ENCODE results near the gene ANO10.

ANO10 gene

DNA sequence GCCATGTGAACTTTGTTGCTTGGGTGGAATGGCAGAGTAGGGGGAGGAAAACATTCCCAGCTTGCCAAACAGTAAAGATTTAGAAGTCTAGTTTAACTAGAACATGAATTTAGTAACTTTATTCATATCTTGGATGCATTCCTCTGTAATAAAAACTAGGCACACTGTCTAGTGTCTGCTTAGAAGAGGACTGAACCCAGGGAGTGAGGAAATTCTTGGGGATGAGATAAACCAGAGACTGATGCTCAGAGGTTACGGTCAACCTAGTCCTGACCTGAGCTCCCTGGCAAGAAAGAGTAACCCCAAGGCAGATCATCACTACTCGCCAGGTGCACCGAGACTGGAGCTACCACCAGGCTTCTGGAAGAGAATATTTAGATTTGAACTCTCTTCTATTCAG lies 277.3 kb downstream of the ANO10 start:
- peaks cover 0 to 4% of the 10 kb centered on the region in 2 donors for H3K4me1 ChIP-seq (ENCODE audit: control insufficient read depth in 2 of 2, insufficient read depth in 1 of 2, low read depth in 1 of 2, low read length in 2 of 2)
- H3K4me3 ChIP-seq (ENCODE audit: low read length in 2 of 2) = no peak overlapping the region
- no CpG with 5 or more reads among the region's 3 CpGs for WGBS, 2 donors (ENCODE audit: extremely low coverage in 2 of 2, insufficient read length in 2 of 2, insufficient replicate concordance in 1 of 2)
- no peak overlapping the region for H3K4me2 ChIP-seq (ENCODE audit: insufficient read depth, low read length, poor library complexity, severe bottlenecking)
- H2BK15ac ChIP-seq (ENCODE audit: low read length) = no peak overlapping the region
- no peak overlapping the region for H3K14ac ChIP-seq (ENCODE audit: low read length)
- no peak overlapping the region for H4K91ac ChIP-seq (ENCODE audit: low read depth, low read length, poor library complexity)
- H2BK5ac ChIP-seq (ENCODE audit: low read length) = no peak overlapping the region
- H3K27me3 ChIP-seq (ENCODE audit: control insufficient read depth in 3 of 3, insufficient read depth in 3 of 3, low read depth in 1 of 3, low read length in 3 of 3) = no peaks in the 10 kb centered on the region
- no peak overlapping the region for H3K18ac ChIP-seq (ENCODE audit: low read length)
- peaks cover 21 to 96% of the 10 kb centered on the region in 2 donors for H3K36me3 ChIP-seq (replicated peaks in 1 of 2; ENCODE audit: control insufficient read depth in 2 of 2, insufficient read depth in 2 of 2, low read length in 2 of 2)
- H3K4ac ChIP-seq (ENCODE audit: low read length) = no peak overlapping the region
- no peaks in the 10 kb centered on the region for H3K79me1 ChIP-seq (ENCODE audit: low read depth, low read length)
- H3K9ac ChIP-seq (ENCODE audit: low read depth, low read length, poor library complexity) = no peak overlapping the region
- no peak for DNase-seq (ENCODE audit: low spot score)
- no peak overlapping the region for H2AFZ ChIP-seq (ENCODE audit: low read length)
- H3K9me3 ChIP-seq (replicated peaks in 1 of 2; ENCODE audit: control insufficient read depth in 2 of 2, insufficient read depth in 1 of 2, low read depth in 1 of 2, low read length in 2 of 2) = peaks cover 0 to 5% of the 10 kb centered on the region in 2 donors
- no peak overlapping the region for H2AK5ac ChIP-seq (ENCODE audit: low read depth, low read length)
- H3K23ac ChIP-seq (ENCODE audit: low read depth, low read length, poor library complexity) = no peak overlapping the region
- no peak overlapping the region for H2BK120ac ChIP-seq (ENCODE audit: low read depth, low read length)
- no peak overlapping the region for H3K27ac ChIP-seq (replicated peaks; ENCODE audit: low read length)
- H4K8ac ChIP-seq (ENCODE audit: low read depth, low read length) = no peak overlapping the region
- H2BK12ac ChIP-seq (ENCODE audit: low read length) = no peak overlapping the region

DNA sequence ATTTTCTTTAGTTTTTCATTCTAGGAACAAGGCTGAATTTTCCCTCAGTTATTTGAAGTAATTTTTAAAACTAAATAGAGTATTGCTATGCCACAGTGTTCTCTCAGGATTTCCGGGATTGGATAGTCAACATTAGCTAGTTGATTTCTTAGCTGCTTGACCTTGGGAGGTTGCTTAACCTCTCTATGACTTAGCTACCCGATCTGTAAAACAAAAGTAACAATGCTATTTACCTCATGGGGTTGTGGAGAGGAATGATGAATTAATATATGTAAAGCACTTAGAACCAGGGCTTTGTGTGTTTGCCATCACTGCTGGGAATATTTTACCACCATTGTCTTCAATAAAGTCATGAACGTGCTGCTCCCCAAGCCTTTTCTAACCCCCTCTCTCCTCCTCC lies 278.0 kb downstream of the ANO10 start:
- no peak overlapping the region for H2BK120ac ChIP-seq (ENCODE audit: low read depth, low read length)
- DNase-seq (ENCODE audit: low spot score) = no peak
- no peaks in the 10 kb centered on the region for H3K27me3 ChIP-seq (ENCODE audit: control insufficient read depth in 3 of 3, insufficient read depth in 3 of 3, low read depth in 1 of 3, low read length in 3 of 3)
- no peak overlapping the region for H3K4me3 ChIP-seq (ENCODE audit: low read length in 2 of 2)
- no peak overlapping the region for H2BK12ac ChIP-seq (ENCODE audit: low read length)
- no peak overlapping the region for H2AK5ac ChIP-seq (ENCODE audit: low read depth, low read length)
- no peak overlapping the region for H3K4me2 ChIP-seq (ENCODE audit: insufficient read depth, low read length, poor library complexity, severe bottlenecking)
- no peaks in the 10 kb centered on the region for H3K79me1 ChIP-seq (ENCODE audit: low read depth, low read length)
- H2BK15ac ChIP-seq (ENCODE audit: low read length) = no peak overlapping the region
- no peak overlapping the region for H4K8ac ChIP-seq (ENCODE audit: low read depth, low read length)
- H3K18ac ChIP-seq (ENCODE audit: low read length) = no peak overlapping the region
- no peak overlapping the region for H3K27ac ChIP-seq (replicated peaks; ENCODE audit: low read length)
- no CpG with 5 or more reads among the region's 3 CpGs for WGBS, 2 donors (ENCODE audit: extremely low coverage in 2 of 2, insufficient read length in 2 of 2, insufficient replicate concordance in 1 of 2)
- H3K9me3 ChIP-seq (replicated peaks in 1 of 2; ENCODE audit: control insufficient read depth in 2 of 2, insufficient read depth in 1 of 2, low read depth in 1 of 2, low read length in 2 of 2) = peaks cover 4 to 10% of the 10 kb centered on the region in 2 donors
- H2AFZ ChIP-seq (ENCODE audit: low read length) = no peak overlapping the region
- no peak overlapping the region for H3K14ac ChIP-seq (ENCODE audit: low read length)
- no peak overlapping the region for H3K9ac ChIP-seq (ENCODE audit: low read depth, low read length, poor library complexity)
- H2BK5ac ChIP-seq (ENCODE audit: low read length) = no peak overlapping the region
- H3K23ac ChIP-seq (ENCODE audit: low read depth, low read length, poor library complexity) = no peak overlapping the region
- peaks cover 23 to 94% of the 10 kb centered on the region in 2 donors for H3K36me3 ChIP-seq (replicated peaks in 1 of 2; ENCODE audit: control insufficient read depth in 2 of 2, insufficient read depth in 2 of 2, low read length in 2 of 2)
- H3K4me1 ChIP-seq (ENCODE audit: control insufficient read depth in 2 of 2, insufficient read depth in 1 of 2, low read depth in 1 of 2, low read length in 2 of 2) = peaks cover 0 to 4% of the 10 kb centered on the region in 2 donors
- H3K4ac ChIP-seq (ENCODE audit: low read length) = no peak overlapping the region
- H4K91ac ChIP-seq (ENCODE audit: low read depth, low read length, poor library complexity) = no peak overlapping the region

GRCh38 chr3:43343185-43343584 lies 278.6 kb downstream of the ANO10 start:
- Histone ChIP-seq H3K9me3 (replicated peaks in 1 of 2; ENCODE audit: control insufficient read depth in 2 of 2, insufficient read depth in 1 of 2, low read depth in 1 of 2, low read length in 2 of 2) (peaks cover 4 to 16% of the 10 kb centered on the region in 2 donors), H3K27me3 (ENCODE audit: control insufficient read depth in 3 of 3, insufficient read depth in 3 of 3, low read depth in 1 of 3, low read length in 3 of 3) (no peaks in the 10 kb centered on the region), H3K36me3 (replicated peaks in 1 of 2; ENCODE audit: control insufficient read depth in 2 of 2, insufficient read depth in 2 of 2, low read length in 2 of 2) (peaks cover 20 to 93% of the 10 kb centered on the region in 2 donors), H2AK5ac (ENCODE audit: low read depth, low read length) (no peak overlapping the region), H2BK5ac (ENCODE audit: low read length) (no peak overlapping the region), H4K91ac (ENCODE audit: low read depth, low read length, poor library complexity) (no peak overlapping the region), H4K8ac (ENCODE audit: low read depth, low read length) (no peak overlapping the region), H2BK15ac (ENCODE audit: low read length) (no peak overlapping the region), H3K4me3 (ENCODE audit: low read length in 2 of 2) (no peak overlapping the region), H2BK12ac (ENCODE audit: low read length) (no peak overlapping the region), H3K4me1 (ENCODE audit: control insufficient read depth in 2 of 2, insufficient read depth in 1 of 2, low read depth in 1 of 2, low read length in 2 of 2) (peaks cover 0 to 4% of the 10 kb centered on the region in 2 donors), H3K14ac (ENCODE audit: low read length) (no peak overlapping the region), H3K23ac (ENCODE audit: low read depth, low read length, poor library complexity) (no peak overlapping the region), H2AFZ (ENCODE audit: low read length) (no peak overlapping the region), H3K18ac (ENCODE audit: low read length) (no peak overlapping the region), H3K79me1 (ENCODE audit: low read depth, low read length) (no peaks in the 10 kb centered on the region), H3K4me2 (ENCODE audit: insufficient read depth, low read length, poor library complexity, severe bottlenecking) (no peak overlapping the region), H2BK120ac (ENCODE audit: low read depth, low read length) (no peak overlapping the region), H3K4ac (ENCODE audit: low read length) (no peak overlapping the region), H3K9ac (ENCODE audit: low read depth, low read length, poor library complexity) (no peak overlapping the region), H3K27ac (replicated peaks; ENCODE audit: low read length) (no peak overlapping the region)
- no CpG with 5 or more reads among the region's 4 CpGs for WGBS, 2 donors (ENCODE audit: extremely low coverage in 2 of 2, insufficient read length in 2 of 2, insufficient replicate concordance in 1 of 2)
- DNase-seq (ENCODE audit: low spot score) = no peak

GRCh38 chr3:43341788-43342187 lies 280.0 kb downstream of the ANO10 start:
- H3K14ac ChIP-seq (ENCODE audit: low read length) = no peak overlapping the region
- H2AFZ ChIP-seq (ENCODE audit: low read length) = no peak overlapping the region
- no peak overlapping the region for H4K91ac ChIP-seq (ENCODE audit: low read depth, low read length, poor library complexity)
- H2BK15ac ChIP-seq (ENCODE audit: low read length) = no peak overlapping the region
- no peak overlapping the region for H3K4me2 ChIP-seq (ENCODE audit: insufficient read depth, low read length, poor library complexity, severe bottlenecking)
- no peak overlapping the region for H4K8ac ChIP-seq (ENCODE audit: low read depth, low read length)
- H3K27ac ChIP-seq (replicated peaks; ENCODE audit: low read length) = no peak overlapping the region
- H3K27me3 ChIP-seq (ENCODE audit: control insufficient read depth in 3 of 3, insufficient read depth in 3 of 3, low read depth in 1 of 3, low read length in 3 of 3) = no peaks in the 10 kb centered on the region
- no peak overlapping the region for H3K23ac ChIP-seq (ENCODE audit: low read depth, low read length, poor library complexity)
- H2BK120ac ChIP-seq (ENCODE audit: low read depth, low read length) = no peak overlapping the region
- no peak overlapping the region for H3K9ac ChIP-seq (ENCODE audit: low read depth, low read length, poor library complexity)
- H2BK5ac ChIP-seq (ENCODE audit: low read length) = no peak overlapping the region
- H2BK12ac ChIP-seq (ENCODE audit: low read length) = no peak overlapping the region
- H2AK5ac ChIP-seq (ENCODE audit: low read depth, low read length) = no peak overlapping the region
- peaks cover 8 to 26% of the 10 kb centered on the region in 2 donors for H3K9me3 ChIP-seq (replicated peaks in 1 of 2; ENCODE audit: control insufficient read depth in 2 of 2, insufficient read depth in 1 of 2, low read depth in 1 of 2, low read length in 2 of 2)
- peaks cover 15 to 91% of the 10 kb centered on the region in 2 donors for H3K36me3 ChIP-seq (replicated peaks in 1 of 2; ENCODE audit: control insufficient read depth in 2 of 2, insufficient read depth in 2 of 2, low read length in 2 of 2)
- WGBS, 2 donors (ENCODE audit: extremely low coverage in 2 of 2, insufficient read length in 2 of 2, insufficient replicate concordance in 1 of 2) = no CpG with 5 or more reads among the region's 2 CpGs
- no peaks in the 10 kb centered on the region for H3K79me1 ChIP-seq (ENCODE audit: low read depth, low read length)
- no peak overlapping the region for H3K4ac ChIP-seq (ENCODE audit: low read length)
- DNase-seq (ENCODE audit: low spot score) = no peak
- no peak overlapping the region for H3K18ac ChIP-seq (ENCODE audit: low read length)
- peaks cover 0 to 4% of the 10 kb centered on the region in 2 donors for H3K4me1 ChIP-seq (ENCODE audit: control insufficient read depth in 2 of 2, insufficient read depth in 1 of 2, low read depth in 1 of 2, low read length in 2 of 2)
- no peak overlapping the region for H3K4me3 ChIP-seq (ENCODE audit: low read length in 2 of 2)
